Liver (tissue), 9 donors: ENCODE measurements around the gene CREB3L1. TPM values are rescaled to one million over a fixed set of nuclear protein-coding genes. Genes with fewer than 3 reads are reported as not detected.

Source experiments
- DNase-seq: peaks from one replicate; pipeline ENCODE4 v3.0.0-alpha.2; 2017; ENCODE audit warnings: low spot score
- H3K27ac ChIP-seq, 2 donors: one replicate each; pipeline ENCODE4 v1.7.0; 2013; ENCODE audit warnings: inconsistent platforms in 2 of 2, low read length in 2 of 2, control low read depth in 1 of 2, low read depth in 1 of 2, mild to moderate bottlenecking in 1 of 2
- H3K27me3 ChIP-seq, 4 donors: one replicate each; pipeline versions ENCODE4 v1.6.1 to v1.7.0; 2013; ENCODE audit warnings: low read length in 3 of 4, inconsistent platforms in 1 of 4, mild to moderate bottlenecking in 1 of 4, moderate library complexity in 1 of 4; ENCODE audit not compliant: control insufficient read depth in 4 of 4, insufficient read depth in 4 of 4
- H3K36me3 ChIP-seq, 4 donors: one replicate each; pipeline versions ENCODE4 v1.6.1 to v1.7.0; 2013; ENCODE audit warnings: low read length in 3 of 4, mild to moderate bottlenecking in 3 of 4, low read depth in 1 of 4, moderate library complexity in 1 of 4; ENCODE audit not compliant: control insufficient read depth in 4 of 4, insufficient read depth in 3 of 4
- H3K4me1 ChIP-seq, 4 donors: one replicate each; pipeline versions ENCODE4 v1.6.1 to v1.7.0; 2013; ENCODE audit warnings: low read length in 3 of 4, mild to moderate bottlenecking in 3 of 4, moderate library complexity in 1 of 4; ENCODE audit not compliant: control insufficient read depth in 4 of 4, insufficient read depth in 4 of 4
- H3K4me3 ChIP-seq, 3 donors: one replicate each; pipeline versions ENCODE4 v1.6.1 to v1.7.0; 2013; ENCODE audit warnings: low read length in 3 of 3, control low read depth in 1 of 3, low read depth in 1 of 3, mild to moderate bottlenecking in 1 of 3
- H3K9ac ChIP-seq, 2 donors: one replicate each; pipeline ENCODE4 v1.7.0; 2013; ENCODE audit warnings: low read length in 2 of 2, mild to moderate bottlenecking in 2 of 2, moderate library complexity in 2 of 2, control low read depth in 1 of 2, low read depth in 1 of 2
- H3K9me3 ChIP-seq, 4 donors: one replicate each; pipeline versions ENCODE4 v1.6.1 to v1.7.0; 2013; ENCODE audit warnings: low read length in 3 of 4; ENCODE audit not compliant: control insufficient read depth in 4 of 4
- ATF3 ChIP-seq: IDR thresholded peaks from 2 replicates; pipeline ENCODE4 v1.6.1; 2016; ENCODE audit warnings: antibody characterized with exemption
- CTCF ChIP-seq: fragments of 150-350 bp; IDR thresholded peaks from 2 replicates; pipeline ENCODE4 v1.5.1; 2017; ENCODE audit warnings: improper control_type of control experiment, low read depth, low read length; ENCODE audit not compliant: missing input control
- EGR1 ChIP-seq, 2 donors: IDR thresholded peaks; 2 replicates each; pipeline ENCODE4 v1.6.1; 2016 to 2018; ENCODE audit warnings: antibody characterized with exemption in 2 of 2, low read depth in 2 of 2
- FOXA1 ChIP-seq: IDR thresholded peaks from 2 replicates; pipeline ENCODE4 v1.6.1; 2016; ENCODE audit warnings: antibody characterized with exemption
- FOXA2 ChIP-seq: IDR thresholded peaks from 2 replicates; pipeline ENCODE4 v1.6.1; 2016; ENCODE audit warnings: antibody characterized with exemption
- GABPA ChIP-seq, 2 donors: IDR thresholded peaks in 1 of 2; conservative IDR thresholded peaks in 1 of 2; 2 replicates each; pipeline ENCODE4 v1.6.1; 2016; ENCODE audit warnings: antibody characterized with exemption in 2 of 2, mild to moderate bottlenecking in 1 of 2, moderate library complexity in 1 of 2
- HNF4A ChIP-seq, 2 donors: conservative IDR thresholded peaks; 2 replicates each; pipeline ENCODE4 v1.6.1; 2016; ENCODE audit warnings: antibody characterized with exemption in 2 of 2, mild to moderate bottlenecking in 2 of 2
- HNF4G ChIP-seq: IDR thresholded peaks from 2 replicates; pipeline ENCODE4 v1.6.1; 2016; ENCODE audit warnings: antibody characterized with exemption
- JUND ChIP-seq, 2 donors: IDR thresholded peaks; 2 replicates each; pipeline ENCODE4 v1.6.1; 2016; ENCODE audit warnings: antibody characterized with exemption in 2 of 2
- MAX ChIP-seq: IDR thresholded peaks from 2 replicates; pipeline ENCODE4 v1.6.1; 2016; ENCODE audit warnings: antibody characterized with exemption
- NR2F2 ChIP-seq: IDR thresholded peaks from 2 replicates; pipeline ENCODE4 v1.6.1; 2016; ENCODE audit warnings: antibody characterized with exemption
- RAD21 ChIP-seq, 2 donors: IDR thresholded peaks; 2 replicates each; pipeline ENCODE4 v1.6.1; 2016; ENCODE audit warnings: antibody characterized with exemption in 2 of 2, mild to moderate bottlenecking in 2 of 2
- REST ChIP-seq: IDR thresholded peaks from 2 replicates; pipeline ENCODE4 v1.6.1; 2016; ENCODE audit warnings: antibody characterized with exemption, mild to moderate bottlenecking
- RXRA ChIP-seq, 2 donors: IDR thresholded peaks; 2 replicates each; pipeline ENCODE4 v1.6.1; 2017 to 2018; ENCODE audit warnings: antibody characterized with exemption in 2 of 2, mild to moderate bottlenecking in 1 of 2
- SP1 ChIP-seq: IDR thresholded peaks from 2 replicates; pipeline ENCODE4 v1.6.1; 2018; ENCODE audit warnings: antibody characterized with exemption, mild to moderate bottlenecking
- TAF1 ChIP-seq: conservative IDR thresholded peaks from 2 replicates; pipeline ENCODE4 v1.6.1; 2016; ENCODE audit warnings: antibody characterized with exemption, mild to moderate bottlenecking
- YY1 ChIP-seq: IDR thresholded peaks from 2 replicates; pipeline ENCODE4 v1.6.1; 2016; ENCODE audit warnings: antibody characterized with exemption, mild to moderate bottlenecking
- ZBTB33 ChIP-seq: IDR thresholded peaks from 2 replicates; pipeline ENCODE4 v1.6.1; 2016; ENCODE audit warnings: antibody characterized with exemption
- WGBS: extraction: QIAGEN DNeasy Blood & Tissue Kit; methylation state at CpG from one replicate; pipeline ENCODE4 v1.1.7; 2013; 5-methylcytosine and 5-hydroxymethylcytosine counted together
- polyA plus RNA-seq, 2 donors: library from polyadenylated mRNA; stranded (reverse) in 1 of 2; unstranded in 1 of 2; fragments of 200-250 nt in 1 of 2; fragments of >200 nt in 1 of 2; fragmentation: Nextera tagmentation in 1 of 2; extraction: Ambion mirVana in 1 of 2; gene quantifications; one replicate each; pipeline versions ENCODE4 v1.2.1 to v1.2.3, GENCODE V29; 2013 to 2015
- total RNA-seq, 2 donors: library from RNA; depleted of rRNA; stranded (reverse); fragments of >200 nt; gene quantifications; one replicate each; pipeline ENCODE4 v1.2.3, GENCODE V29; 2014
- donor health status: healthy.
- donor health status: healthy.
- donor health status: healthy.
- donor health status: healthy.
- donor health status: healthy.

The CREB3L1 gene
- total and polyA plus RNA-seq, 4 donors: 0.14 to 1.3 (median 0.33) TPM

GRCh38 chr11:46240861-46241260 lies 36.6 kb upstream of the CREB3L1 start:
- Histone ChIP-seq H3K27me3 (peaks cover 0 to 4% (median 1%) of the 10 kb centered on the region in 4 donors), H3K36me3 (no peaks in the 10 kb centered on the region), H3K4me1 (peaks cover 4 to 34% (median 17%) of the 10 kb centered on the region in 4 donors), H3K9me3 (peaks cover 0 to 5% (median under 1%) of the 10 kb centered on the region in 4 donors), H3K4me3 (no peak overlapping the region), H3K9ac (no peak overlapping the region), H3K27ac (no peak overlapping the region)
- DNase-seq: no peak
- TF ChIP-seq HNF4A (conservative IDR thresholded peaks at IDR 0.05): no peak
- TF ChIP-seq FOXA2: no peak
- no peak for TF ChIP-seq ATF3
- no peak for TF ChIP-seq TAF1
- TF ChIP-seq NR2F2: no peak
- TF ChIP-seq RXRA (IDR thresholded peaks at IDR 0.05): no peak
- TF ChIP-seq HNF4G: no peak
- TF ChIP-seq ZBTB33: no peak
- TF ChIP-seq FOXA1: no peak
- no peak for TF ChIP-seq EGR1 (IDR thresholded peaks at IDR 0.05; ENCODE audit: low read depth in 2 of 2)
- no peak for TF ChIP-seq SP1
- TF ChIP-seq RAD21 (IDR thresholded peaks at IDR 0.05): no peak
- no peak for TF ChIP-seq MAX
- TF ChIP-seq GABPA (IDR thresholded peaks at IDR 0.05 in 1 of 2, conservative IDR thresholded peaks at IDR 0.05 in 1 of 2): no peak
- TF ChIP-seq YY1: no peak
- no peak for TF ChIP-seq JUND (IDR thresholded peaks at IDR 0.05)
- no peak for TF ChIP-seq REST
- no peak for TF ChIP-seq CTCF
- WGBS: 92% methylated on average over 7 of the region's 7 CpGs
